HL-60 (cell line): ENCODE results near the gene DDX17.

Source experiments
- DNase-seq, 2 experiments: peaks; one replicate each; pipeline ENCODE4 v3.0.0-alpha.2; 2010 to 2020; ENCODE audit warnings: low read depth in 1 of 2, low spot score in 1 of 2
- H3K27ac ChIP-seq: fragments of 250-450 bp; sonication (Bioruptor Pico); replicated peaks from 2 replicates; pipeline ENCODE4 v1.5.1; 2020; ENCODE audit warnings: mild to moderate bottlenecking, moderate library complexity
- H3K27me3 ChIP-seq: fragments of 250-450 bp; sonication (Bioruptor Pico); 2 replicates; pipeline ENCODE4 v1.5.1; 2021; ENCODE audit warnings: mild to moderate bottlenecking, moderate library complexity; ENCODE audit not compliant: insufficient read depth, poor library complexity, severe bottlenecking
- H3K4me3 ChIP-seq: replicated peaks from 2 replicates; pipeline ENCODE4 v1.5.1; 2011; ENCODE audit warnings: mild to moderate bottlenecking, control low read depth, low read length; ENCODE audit not compliant: insufficient read depth
- GABPA ChIP-seq: IDR thresholded peaks from 2 replicates; pipeline ENCODE4 v1.6.1; 2012; ENCODE audit warnings: low read depth
- POLR2AphosphoS5 ChIP-seq: IDR thresholded peaks from 2 replicates; pipeline ENCODE4 v1.6.1; 2012; ENCODE audit warnings: low read depth
- REST ChIP-seq: IDR thresholded peaks from 2 replicates; pipeline ENCODE4 v1.6.1; 2012; ENCODE audit warnings: low read depth; ENCODE audit not compliant: insufficient replicate concordance
- SPI1 ChIP-seq: IDR thresholded peaks from 2 replicates; pipeline ENCODE4 v1.6.1; 2012; ENCODE audit warnings: low read depth, mild to moderate bottlenecking, borderline replicate concordance
- TF ChIP-seq, protein P1 (sequence below): IDR thresholded peaks from one replicate; pipeline ENCODE4 v1.5.1; 2011; ENCODE audit warnings: low read length, control low read depth, inconsistent platforms; ENCODE audit not compliant: insufficient read depth

Gene DDX17

GRCh38 chr22:38524429-38524828 is 18.3 kb upstream of the DDX17 start:
- no peak overlapping the region for H3K4me3 ChIP-seq
- H3K27ac ChIP-seq: peak overlapping the region; percentile 53
- TF ChIP-seq GABPA: no peak
- 0 out of 2 replicates have a peak, but pooled peaks have one; percentile 11 for TF ChIP-seq SPI1
- peak in 1 of 2 experiments; percentile 13 for DNase-seq
- no peaks in the 10 kb centered on the region for H3K27me3 ChIP-seq

DNA sequence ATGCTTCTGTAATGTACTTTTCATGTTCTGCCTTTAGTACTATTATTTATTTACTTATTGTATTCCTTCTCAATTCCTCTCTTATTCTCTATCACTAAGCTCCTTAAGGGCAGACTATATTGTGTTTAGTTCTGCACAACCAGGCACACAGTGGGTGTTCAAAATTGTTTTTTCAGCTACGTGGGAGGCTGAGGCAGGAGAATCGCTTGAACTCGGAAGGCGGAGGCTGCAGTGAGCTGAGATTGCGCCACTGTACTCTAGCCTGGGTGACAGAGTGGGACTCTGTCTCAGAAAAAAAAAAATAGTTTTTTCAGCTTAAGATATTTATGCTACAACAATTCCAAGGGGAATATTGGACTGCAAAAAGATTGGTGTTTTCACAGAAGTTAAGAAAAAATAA is 17.4 kb upstream of the DDX17 start:
- no peaks in the 10 kb centered on the region for H3K27me3 ChIP-seq
- H3K4me3 ChIP-seq: no peak overlapping the region
- TF ChIP-seq REST: no peak
- no peak for TF ChIP-seq POLR2AphosphoS5
- TF ChIP-seq, protein P1, sequence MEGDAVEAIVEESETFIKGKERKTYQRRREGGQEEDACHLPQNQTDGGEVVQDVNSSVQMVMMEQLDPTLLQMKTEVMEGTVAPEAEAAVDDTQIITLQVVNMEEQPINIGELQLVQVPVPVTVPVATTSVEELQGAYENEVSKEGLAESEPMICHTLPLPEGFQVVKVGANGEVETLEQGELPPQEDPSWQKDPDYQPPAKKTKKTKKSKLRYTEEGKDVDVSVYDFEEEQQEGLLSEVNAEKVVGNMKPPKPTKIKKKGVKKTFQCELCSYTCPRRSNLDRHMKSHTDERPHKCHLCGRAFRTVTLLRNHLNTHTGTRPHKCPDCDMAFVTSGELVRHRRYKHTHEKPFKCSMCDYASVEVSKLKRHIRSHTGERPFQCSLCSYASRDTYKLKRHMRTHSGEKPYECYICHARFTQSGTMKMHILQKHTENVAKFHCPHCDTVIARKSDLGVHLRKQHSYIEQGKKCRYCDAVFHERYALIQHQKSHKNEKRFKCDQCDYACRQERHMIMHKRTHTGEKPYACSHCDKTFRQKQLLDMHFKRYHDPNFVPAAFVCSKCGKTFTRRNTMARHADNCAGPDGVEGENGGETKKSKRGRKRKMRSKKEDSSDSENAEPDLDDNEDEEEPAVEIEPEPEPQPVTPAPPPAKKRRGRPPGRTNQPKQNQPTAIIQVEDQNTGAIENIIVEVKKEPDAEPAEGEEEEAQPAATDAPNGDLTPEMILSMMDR: no peak
- no peak for TF ChIP-seq GABPA
- TF ChIP-seq SPI1: no peak
- DNase-seq: no peak
- H3K27ac ChIP-seq: no peak overlapping the region; the same call in 1 of the 2 replicates

DNA sequence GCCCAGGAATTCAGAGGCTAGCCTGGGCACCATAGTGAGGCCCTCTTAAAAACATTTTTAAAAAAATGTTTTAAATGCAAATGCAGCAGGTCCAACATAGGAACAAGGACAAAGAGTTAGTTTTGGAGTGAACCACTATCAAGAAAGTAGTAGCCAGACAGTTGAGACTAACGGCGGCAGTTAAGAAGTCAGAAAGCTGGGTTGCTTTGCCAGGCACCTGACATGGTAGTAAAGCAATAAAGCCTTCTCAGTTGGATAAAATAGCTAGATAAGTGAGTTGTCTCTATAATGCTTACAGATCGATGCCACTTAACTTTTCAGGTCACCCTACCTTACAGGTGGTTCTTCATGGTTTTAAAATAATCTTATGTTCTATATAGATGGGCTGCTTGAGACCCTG is 16.9 kb upstream of the DDX17 start:
- TF ChIP-seq GABPA (no peak), REST (no peak), SPI1 (no peak), POLR2AphosphoS5 (no peak)
- TF ChIP-seq, protein P1: no peak
- DNase-seq: no peak
- no peaks in the 10 kb centered on the region for H3K27me3 ChIP-seq
- no peak overlapping the region for H3K4me3 ChIP-seq
- no peak overlapping the region for H3K27ac ChIP-seq

DNA sequence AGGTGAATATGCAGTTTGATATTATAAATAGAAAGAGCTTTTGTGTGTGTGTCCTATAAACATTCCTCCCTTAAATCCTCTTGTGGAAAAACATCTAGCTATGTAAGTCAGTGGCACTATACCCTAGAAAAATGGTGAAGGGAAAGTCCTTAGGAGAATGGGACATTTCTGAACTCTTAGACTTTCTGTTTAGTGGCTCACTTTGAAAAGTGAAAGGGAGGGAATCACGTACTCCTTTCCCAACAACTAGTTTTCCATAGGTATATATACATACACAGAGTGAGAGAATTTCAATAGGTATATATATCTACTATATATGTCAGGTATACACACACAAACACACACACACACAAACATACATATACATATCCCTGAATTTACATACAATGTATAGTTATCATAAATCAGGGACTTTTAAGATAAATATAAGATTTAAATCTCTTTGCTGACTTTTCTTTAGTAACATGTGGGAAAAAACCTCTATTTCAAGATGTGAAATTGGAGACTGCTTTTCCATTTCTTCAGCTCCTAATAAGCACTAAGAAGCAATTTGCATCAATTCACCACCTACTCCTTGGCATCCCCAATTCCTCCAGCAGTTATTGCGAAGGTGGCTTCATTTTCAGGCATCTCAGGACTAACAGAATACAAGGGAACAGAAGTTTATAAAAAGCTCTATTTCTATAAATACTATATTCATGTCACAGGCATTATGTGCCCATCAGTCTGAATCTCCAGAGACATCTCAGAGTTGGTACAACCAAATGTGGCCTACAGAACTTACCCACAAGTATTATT is 13.5 kb upstream of the DDX17 start:
- no peak overlapping the region for H3K4me3 ChIP-seq
- DNase-seq: no peak
- H3K27me3 ChIP-seq: no peaks in the 10 kb centered on the region
- no peak overlapping the region for H3K27ac ChIP-seq
- TF ChIP-seq REST (no peak), GABPA (no peak), POLR2AphosphoS5 (no peak), SPI1 (no peak)
- TF ChIP-seq, protein P1: no peak
